Loucy (cell line): Measurements from ENCODE around the gene OLA1.

Experiments used
- CTCF ChIP-seq: fragments of 200-600 bp; sonication (generic); conservative IDR thresholded peaks from 2 replicates; pipeline ENCODE4 v1.5.1; 2014; ENCODE audit warnings: mild to moderate bottlenecking, antibody characterized with exemption, low read length
- EZH2phosphoT487 ChIP-seq: fragments of 200-600 bp; IDR thresholded peaks from 2 replicates; pipeline ENCODE4 v1.6.1; 2018; ENCODE audit warnings: antibody characterized with exemption, mild to moderate bottlenecking, moderate library complexity, borderline replicate concordance

GRCh38 chr2:174135981-174136380 is 112.4 kb downstream of the OLA1 start:
- TF ChIP-seq EZH2phosphoT487, result no peak
- TF ChIP-seq CTCF, result no peak
